H1 (cell line): ENCODE data around the gene NDUFA7. TPM values are rescaled to one million over a fixed set of nuclear protein-coding genes. Genes with fewer than 3 reads are reported as not detected.

ENCODE experiments used
- CHD1 ChIP-seq: IDR thresholded peaks from 2 replicates; pipeline ENCODE4 v1.6.1; 2012; ENCODE audit warnings: low read depth, low read length, improper control_type of control experiment
- MAFK ChIP-seq: IDR thresholded peaks from 2 replicates; pipeline ENCODE4 v1.6.1; 2012; ENCODE audit warnings: low read depth, mild to moderate bottlenecking, improper control_type of control experiment, low read length
- PHF8 ChIP-seq: fragments of 200-600 bp; sonication (generic); conservative IDR thresholded peaks from 2 replicates; pipeline ENCODE4 v1.7.1; 2012; ENCODE audit warnings: low read depth, mild to moderate bottlenecking, inconsistent platforms, low read length, moderate library complexity
- POLR2AphosphoS5 ChIP-seq: IDR thresholded peaks from 2 replicates; pipeline ENCODE4 v1.6.1; 2011; ENCODE audit warnings: low read depth, low read length
- RNF2 ChIP-seq: fragments of 200-900, 300-1000 bp; sonication (generic); IDR thresholded peaks from 2 replicates; pipeline ENCODE4 v1.7.1; 2016; ENCODE audit warnings: borderline replicate concordance, low read depth, mild to moderate bottlenecking, antibody characterized with exemption, low read length; ENCODE audit not compliant: poor library complexity, severe bottlenecking; ENCODE audit errors: missing control alignments
- SAP30 ChIP-seq: fragments of 300-600 bp; sonication (generic); IDR thresholded peaks from 2 replicates; pipeline ENCODE4 v1.7.1; 2012; ENCODE audit warnings: low read length, moderate library complexity, mild to moderate bottlenecking, inconsistent platforms; ENCODE audit not compliant: insufficient read depth, insufficient replicate concordance
- SUZ12 ChIP-seq: fragments of 200-600 bp; sonication (generic); IDR thresholded peaks from 2 replicates; pipeline ENCODE4 v1.6.1; 2012; ENCODE audit warnings: mild to moderate bottlenecking, inconsistent platforms, low read length, moderate library complexity, mixed read lengths
- polyA plus RNA-seq, 7 experiments: library from polyadenylated mRNA; depleted of rRNA in 3 of 7; stranded (reverse) in 5 of 7; unstranded in 2 of 7; fragments of >200 nt in 5 of 7; fragments of 200-250 nt in 2 of 7; gene quantifications; 1 replicate in 5 of 7; 2 replicates in 1 of 7; 4 replicates in 1 of 7; pipeline versions ENCODE4 v1.2.1 to v1.2.3, GENCODE V29; 2011 to 2013; ENCODE audit warnings: missing spikeins in 2 of 7, mixed read lengths in 2 of 7
- total RNA-seq: library from RNA; stranded (reverse); fragmentation: NEBNext Ultra II Directional; extraction: Animal tissue kit (Norgen Biotek cat#: 25700); gene quantifications from 2 replicates; pipeline ENCODE4 v1.2.1, GENCODE V29; 2021

Gene NDUFA7
- total and polyA plus RNA-seq, 2 of the 8 experiments (the other 6 are each of a cell fraction or from before 2014, with no cell fraction given) = 54.4 to 286 TPM

DNA sequence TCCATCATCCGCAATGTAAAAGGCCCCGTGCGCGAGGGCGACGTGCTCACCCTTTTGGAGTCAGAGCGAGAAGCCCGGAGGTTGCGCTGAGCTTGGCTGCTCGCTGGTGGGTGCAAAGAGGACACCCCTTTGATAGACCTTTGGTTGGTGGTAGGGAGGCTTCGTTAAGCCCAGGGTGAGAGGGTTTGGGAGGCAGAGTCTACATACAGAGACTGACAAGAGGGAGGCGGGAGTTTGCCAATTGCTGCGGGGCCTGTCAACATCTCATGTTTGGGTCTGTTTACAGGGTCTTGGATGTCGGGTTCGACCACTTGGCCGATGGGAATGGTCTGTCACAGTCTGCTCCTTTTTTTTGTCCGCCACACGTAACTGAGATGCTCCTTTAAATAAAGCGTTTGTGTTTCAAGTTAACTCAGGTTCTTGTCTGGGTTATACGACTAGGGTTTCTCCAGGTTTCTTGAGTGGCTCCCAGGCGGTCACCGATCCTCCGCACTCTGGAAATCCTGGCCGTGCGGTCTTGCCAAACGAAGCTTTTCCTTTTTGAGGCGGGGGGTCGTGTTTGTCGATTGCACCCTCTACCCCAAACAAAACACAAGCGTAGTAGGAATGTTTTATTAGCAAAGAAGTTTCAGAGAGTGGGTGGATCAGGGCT lies 937 bp upstream of the NDUFA7 start (continued):
- TF ChIP-seq SUZ12 = no peak
- no peak for TF ChIP-seq RNF2
- TF ChIP-seq POLR2AphosphoS5 = no peak
- TF ChIP-seq SAP30 = no peak
- no peak for TF ChIP-seq CHD1
- TF ChIP-seq MAFK = no peak
- TF ChIP-seq PHF8 = no peak
